HEK293 (cell line): ENCODE data around the gene PDZRN4.

Experiments
- BCL11A ChIP-seq: fragments of 450-650 bp; formaldehyde crosslinking; IDR thresholded peaks from 2 replicates; pipeline ENCODE4 v1.5.1; 2016; ENCODE audit warnings: low read depth, missing biosample characterization, missing genetic modification characterization
- CTCF ChIP-seq: fragments of 450-650 bp; formaldehyde crosslinking; IDR thresholded peaks from 2 replicates; pipeline ENCODE4 v1.5.1; 2016; ENCODE audit warnings: missing biosample characterization, missing genetic modification characterization
- KLF16 ChIP-seq: fragments of 450-650 bp; formaldehyde crosslinking; IDR thresholded peaks from 2 replicates; pipeline ENCODE4 v1.5.1; 2017; ENCODE audit warnings: missing biosample characterization, missing genetic modification characterization
- REPIN1 ChIP-seq: fragments of 450-650 bp; formaldehyde crosslinking; IDR thresholded peaks from 2 replicates; pipeline ENCODE4 v1.5.1; 2017; ENCODE audit warnings: missing biosample characterization, missing genetic modification characterization, low read depth
- YY1 ChIP-seq: fragments of 450-650 bp; formaldehyde crosslinking; IDR thresholded peaks from 2 replicates; pipeline ENCODE4 v1.5.1; 2018; ENCODE audit warnings: missing biosample characterization, missing genetic modification characterization
- ZBTB11 ChIP-seq: fragments of 450-650 bp; formaldehyde crosslinking; conservative IDR thresholded peaks from 2 replicates; pipeline ENCODE4 v1.5.1; 2016; ENCODE audit warnings: low read depth, missing biosample characterization, missing genetic modification characterization
- ZBTB49 ChIP-seq: fragments of 450-650 bp; formaldehyde crosslinking; IDR thresholded peaks from 2 replicates; pipeline ENCODE4 v1.5.1; 2016; ENCODE audit warnings: missing biosample characterization, missing genetic modification characterization, low read depth
- ZBTB8A ChIP-seq: fragments of 450-650 bp; formaldehyde crosslinking; IDR thresholded peaks from 2 replicates; pipeline ENCODE4 v1.5.1; 2016; ENCODE audit warnings: missing biosample characterization, missing genetic modification characterization
- ZNF366 ChIP-seq: fragments of 450-650 bp; formaldehyde crosslinking; conservative IDR thresholded peaks from 2 replicates; pipeline ENCODE4 v1.5.1; 2016; ENCODE audit warnings: missing biosample characterization, missing genetic modification characterization
- ZNF416 ChIP-seq: fragments of 450-650 bp; formaldehyde crosslinking; IDR thresholded peaks from 2 replicates; pipeline ENCODE4 v1.5.1; 2016; ENCODE audit warnings: missing biosample characterization, missing genetic modification characterization
- ZNF639 ChIP-seq: fragments of 450-650 bp; formaldehyde crosslinking; IDR thresholded peaks from 2 replicates; pipeline ENCODE4 v1.5.1; 2016; ENCODE audit warnings: missing biosample characterization, missing genetic modification characterization
- ZNF776 ChIP-seq: fragments of 450-650 bp; formaldehyde crosslinking; IDR thresholded peaks from 2 replicates; pipeline ENCODE4 v1.5.0; 2017; ENCODE audit warnings: missing biosample characterization, missing genetic modification characterization, borderline replicate concordance
- ZNF785 ChIP-seq: fragments of 450-650 bp; formaldehyde crosslinking; IDR thresholded peaks from 2 replicates; pipeline ENCODE4 v1.5.1; 2016; ENCODE audit warnings: missing biosample characterization, missing genetic modification characterization
- ZNF837 ChIP-seq: fragments of 450-650 bp; formaldehyde crosslinking; IDR thresholded peaks from 2 replicates; pipeline ENCODE4 v1.5.1; 2016; ENCODE audit warnings: missing biosample characterization, missing genetic modification characterization

- no peak for TF ChIP-seq ZNF416 (tag by site-specific recombination)
- no peak for TF ChIP-seq BCL11A (tag by site-specific recombination)
- no peak for TF ChIP-seq CTCF (tag by site-specific recombination)
- no peak for TF ChIP-seq ZNF639 (tag by site-specific recombination)
- no peak for TF ChIP-seq KLF16 (tag by site-specific recombination)
- TF ChIP-seq ZBTB8A = no peak
- no peak for TF ChIP-seq REPIN1 (tag by site-specific recombination)
- TF ChIP-seq ZNF366 = no peak
- TF ChIP-seq ZBTB49 = no peak
- no peak for TF ChIP-seq YY1 (tag by site-specific recombination)
- TF ChIP-seq ZNF776 = no peak
- TF ChIP-seq ZNF837 (tag by site-specific recombination) = no peak
- TF ChIP-seq ZNF785 (tag by site-specific recombination) = no peak
- TF ChIP-seq ZBTB11 (tag by site-specific recombination) = no peak
These were observed 231.2 kb downstream of the PDZRN4 start for GRCh38 chr12:41419131-41419893.
